Fibroblast of villous mesenchyme (primary cell): ENCODE results near the gene COL4A2. TPM values are rescaled to one million over a fixed set of nuclear protein-coding genes. Genes with fewer than 3 reads are reported as not detected.

Experiments
- DNase-seq: peaks from one replicate; pipeline ENCODE4 v3.0.0-alpha.2; 2010; ENCODE audit warnings: low read depth
- H3K4me3 ChIP-seq: 2 replicates; pipeline ENCODE4 v1.5.1; 2011; ENCODE audit warnings: low read depth, mild to moderate bottlenecking, low read length
- total RNA-seq: library from RNA; depleted of rRNA; stranded (reverse); fragments of >200 nt; gene quantifications from 2 replicates; pipeline ENCODE4 v1.2.3, GENCODE V29; 2012
- TF ChIP-seq, protein P1 (sequence below): IDR thresholded peaks from 2 replicates; pipeline ENCODE4 v1.5.1; 2012; ENCODE audit warnings: low read depth, mild to moderate bottlenecking, low read length; ENCODE audit not compliant: insufficient read depth

Gene COL4A2
- total RNA-seq, 1 donor, result 756 TPM

DNA sequence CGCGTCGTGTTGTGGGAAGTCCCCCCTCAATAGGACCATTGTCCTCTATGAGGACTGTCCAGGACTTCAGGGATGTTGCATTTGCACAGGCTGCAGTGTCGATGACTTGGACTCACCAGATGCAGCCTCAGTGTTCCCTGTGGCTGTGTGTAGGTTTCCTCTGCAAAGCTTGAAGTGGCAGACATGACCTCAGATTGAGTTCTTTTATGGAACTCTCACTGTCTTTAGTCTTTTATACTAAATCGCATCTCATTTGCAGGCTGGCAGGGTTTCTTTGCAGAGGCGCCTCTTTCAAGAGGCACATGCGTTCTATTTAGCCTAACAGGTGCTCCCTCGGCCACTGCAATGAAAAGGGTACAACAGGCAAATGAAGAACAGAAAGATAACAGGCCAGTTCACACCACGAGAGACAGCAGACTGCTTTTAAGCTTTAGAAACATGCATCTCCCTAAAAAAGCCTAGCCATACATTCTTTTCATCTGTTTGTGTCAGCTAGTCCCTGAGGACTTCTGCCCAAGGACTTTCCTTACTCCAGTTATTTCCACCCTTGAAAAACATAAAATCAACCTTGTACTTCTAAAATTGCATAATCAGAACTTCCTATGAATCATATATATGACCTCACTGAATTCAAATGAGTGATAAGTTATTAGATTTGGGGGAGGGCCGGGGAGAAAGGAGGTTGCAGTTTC, 136.0 kb downstream of the COL4A2 start:
- H3K4me3 ChIP-seq, result no peak overlapping the region
- DNase-seq, result peak; percentile 77
- TF ChIP-seq, protein P1, sequence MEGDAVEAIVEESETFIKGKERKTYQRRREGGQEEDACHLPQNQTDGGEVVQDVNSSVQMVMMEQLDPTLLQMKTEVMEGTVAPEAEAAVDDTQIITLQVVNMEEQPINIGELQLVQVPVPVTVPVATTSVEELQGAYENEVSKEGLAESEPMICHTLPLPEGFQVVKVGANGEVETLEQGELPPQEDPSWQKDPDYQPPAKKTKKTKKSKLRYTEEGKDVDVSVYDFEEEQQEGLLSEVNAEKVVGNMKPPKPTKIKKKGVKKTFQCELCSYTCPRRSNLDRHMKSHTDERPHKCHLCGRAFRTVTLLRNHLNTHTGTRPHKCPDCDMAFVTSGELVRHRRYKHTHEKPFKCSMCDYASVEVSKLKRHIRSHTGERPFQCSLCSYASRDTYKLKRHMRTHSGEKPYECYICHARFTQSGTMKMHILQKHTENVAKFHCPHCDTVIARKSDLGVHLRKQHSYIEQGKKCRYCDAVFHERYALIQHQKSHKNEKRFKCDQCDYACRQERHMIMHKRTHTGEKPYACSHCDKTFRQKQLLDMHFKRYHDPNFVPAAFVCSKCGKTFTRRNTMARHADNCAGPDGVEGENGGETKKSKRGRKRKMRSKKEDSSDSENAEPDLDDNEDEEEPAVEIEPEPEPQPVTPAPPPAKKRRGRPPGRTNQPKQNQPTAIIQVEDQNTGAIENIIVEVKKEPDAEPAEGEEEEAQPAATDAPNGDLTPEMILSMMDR, result no peak

DNA sequence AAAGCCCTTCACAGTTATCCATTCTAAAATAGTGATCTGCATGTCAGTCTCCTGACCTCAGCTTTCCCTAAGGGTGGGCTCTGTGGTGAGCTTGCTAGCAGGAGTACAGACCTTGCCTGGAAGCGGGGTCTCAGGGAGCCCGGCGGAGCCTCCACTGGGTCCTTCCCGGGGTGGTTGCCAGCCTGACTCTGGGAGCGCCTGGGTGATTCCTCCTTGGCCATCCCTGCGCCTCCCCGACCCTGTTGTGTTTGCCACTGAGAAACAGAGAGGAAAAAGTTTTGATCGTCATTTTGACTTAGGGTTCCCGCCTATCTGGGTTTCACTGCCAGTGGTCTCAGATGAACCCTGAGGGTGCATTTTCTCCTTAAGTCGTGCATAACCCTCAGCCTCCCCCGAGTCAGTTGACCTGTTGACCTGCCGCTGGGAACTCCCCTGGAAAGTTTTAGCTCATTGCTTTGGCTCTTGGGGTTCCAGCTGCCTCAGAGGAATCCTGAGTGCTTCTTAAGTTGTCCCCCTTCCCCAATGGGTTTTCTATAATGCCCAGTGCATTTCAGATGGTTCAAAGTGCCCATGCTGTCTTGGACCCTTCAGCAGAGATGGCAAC, 136.6 kb downstream of the COL4A2 start:
- TF ChIP-seq, protein P1, result no peak
- DNase-seq, result peak; percentile 31

DNA sequence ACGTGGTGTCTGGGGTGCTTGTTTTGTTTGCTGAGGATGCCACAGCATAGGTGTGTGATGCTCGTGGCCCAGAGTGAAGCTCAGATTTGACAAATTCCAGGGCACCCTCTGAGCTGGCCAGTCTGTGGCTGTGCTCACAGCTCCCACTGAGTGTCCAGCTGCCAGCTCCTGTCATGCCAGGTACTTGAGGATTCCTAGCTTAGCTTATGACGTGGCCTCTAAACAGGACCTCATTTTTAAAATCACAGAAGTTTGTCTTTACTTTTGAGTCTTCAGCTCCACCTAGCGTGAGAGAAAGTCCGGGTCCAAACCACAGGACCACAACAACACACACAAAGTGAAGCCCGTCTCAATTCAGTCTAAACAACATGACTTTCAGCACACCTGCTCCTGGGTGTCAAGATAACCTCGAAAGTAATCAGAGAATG, 137.2 kb downstream of the COL4A2 start:
- no peak overlapping the region for H3K4me3 ChIP-seq
- TF ChIP-seq, protein P1, result peak; percentile 51
- peak; percentile 77 for DNase-seq

More for the DNA sequence above, 136.6 kb downstream of the COL4A2 start:
- H3K4me3 ChIP-seq, result no peak overlapping the region

DNA sequence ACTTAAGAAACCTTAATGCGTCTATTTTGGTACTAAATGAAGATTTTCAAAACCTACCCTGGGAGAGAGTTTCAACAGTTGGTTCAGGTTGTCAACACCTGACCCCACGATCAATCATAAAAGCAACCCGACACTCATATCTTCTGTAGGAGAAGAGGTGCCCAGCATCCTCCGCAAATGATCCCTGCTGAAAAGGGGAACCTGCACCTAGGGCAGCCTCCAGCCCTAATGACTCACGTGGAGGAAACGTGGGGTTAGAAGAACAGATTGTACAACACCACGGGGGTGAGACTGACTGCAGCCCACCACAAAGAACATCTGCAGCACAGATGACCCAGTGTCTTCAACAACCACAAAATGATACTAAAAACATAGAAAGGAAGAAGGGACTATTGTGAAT, 138.1 kb downstream of the COL4A2 start:
- DNase-seq, result peak; percentile 85
- H3K4me3 ChIP-seq, result no peak overlapping the region
- TF ChIP-seq, protein P1, result no peak

DNA sequence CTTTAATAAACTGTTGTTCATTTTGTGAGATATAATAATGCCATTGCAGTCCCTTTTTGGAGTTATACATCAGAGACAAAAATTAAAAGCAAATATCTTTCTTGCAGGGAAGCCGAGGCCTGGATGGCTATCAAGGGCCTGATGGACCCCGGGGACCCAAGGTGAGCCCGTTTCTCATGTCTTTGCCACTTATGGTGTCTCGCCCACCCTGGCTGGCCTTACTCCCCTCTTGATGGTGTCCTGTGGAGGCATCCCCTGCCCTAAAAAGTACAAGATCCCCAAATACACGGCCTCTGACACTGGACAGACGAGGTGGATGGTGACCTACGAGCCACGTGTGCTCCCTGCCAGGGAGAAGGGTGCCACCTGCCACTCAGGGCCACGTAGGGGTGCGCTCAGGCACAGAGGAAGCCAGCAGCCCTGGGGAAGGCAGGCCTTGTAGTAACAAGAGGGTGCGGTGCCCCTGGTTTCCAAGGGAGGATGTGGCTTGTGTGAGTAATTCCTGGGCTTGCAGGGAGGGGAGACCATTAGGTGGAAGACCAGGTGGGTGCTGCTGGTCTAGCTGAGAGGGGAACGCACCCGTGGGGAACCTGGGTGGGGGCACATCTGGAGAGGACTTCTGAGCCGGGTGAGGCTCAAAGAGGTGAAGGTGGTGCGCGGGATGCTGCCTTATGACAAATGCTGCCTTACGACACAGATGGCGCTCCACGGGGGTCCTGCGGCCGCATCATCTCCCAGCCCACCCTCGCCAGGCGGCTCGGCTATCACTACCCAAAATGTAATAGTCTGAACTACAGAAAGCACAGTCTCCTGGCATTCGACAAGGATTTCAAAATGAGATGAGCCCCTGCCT, 138.9 kb downstream of the COL4A2 start:
- peak; percentile 31 for DNase-seq
- TF ChIP-seq, protein P1, result no peak
- no peak overlapping the region for H3K4me3 ChIP-seq

DNA sequence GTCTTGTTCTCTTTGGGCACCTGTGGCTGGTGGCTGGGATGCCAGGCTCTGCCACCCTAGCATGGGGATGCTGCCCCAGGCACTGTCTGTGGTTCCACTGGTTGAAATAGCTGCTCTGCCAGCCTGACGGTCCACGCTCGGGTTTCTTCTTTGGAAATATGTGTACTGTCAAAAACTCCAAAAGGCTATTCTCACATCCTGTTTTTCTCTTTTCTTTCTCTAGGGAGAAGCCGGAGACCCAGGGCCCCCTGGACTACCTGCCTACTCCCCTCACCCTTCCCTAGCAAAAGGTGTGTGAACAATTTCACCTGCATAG, 139.4 kb downstream of the COL4A2 start:
- no peak for DNase-seq
- no peak overlapping the region for H3K4me3 ChIP-seq
- TF ChIP-seq, protein P1, result no peak
